ENCODE data around the gene STK24.

The STK24 gene

GRCh38 chr13:98443800-98444325 is 133.0 kb downstream of the STK24 start:
- H3K4me1 ChIP-seq (ENCODE audit: control insufficient read depth in 2 of 2, insufficient read depth in 1 of 2, low read depth in 1 of 2, low read length in 2 of 2): peaks cover 0 to 2% of the 10 kb centered on the region in 2 donors
- no peak overlapping the region for H4K91ac ChIP-seq (ENCODE audit: low read depth, low read length, poor library complexity)
- H3K36me3 ChIP-seq (replicated peaks in 1 of 2; ENCODE audit: control insufficient read depth in 2 of 2, insufficient read depth in 2 of 2, low read length in 2 of 2): peaks cover 43 to 88% of the 10 kb centered on the region in 2 donors
- peaks cover 2% of the 10 kb centered on the region for H3K79me1 ChIP-seq (ENCODE audit: low read depth, low read length)
- H3K27ac ChIP-seq (replicated peaks; ENCODE audit: low read length): no peak overlapping the region
- H3K9ac ChIP-seq (ENCODE audit: low read depth, low read length, poor library complexity): peak overlapping the region; percentile 36
- H3K4me3 ChIP-seq (ENCODE audit: low read length in 2 of 2): no peak overlapping the region
- DNase-seq (ENCODE audit: low spot score): no peak
- peak overlapping the region; percentile 67 for H3K23ac ChIP-seq (ENCODE audit: low read depth, low read length, poor library complexity)
- H3K27me3 ChIP-seq (ENCODE audit: control insufficient read depth in 3 of 3, insufficient read depth in 3 of 3, low read depth in 1 of 3, low read length in 3 of 3): no peaks in the 10 kb centered on the region
- no peaks in the 10 kb centered on the region for H3K9me3 ChIP-seq (replicated peaks in 1 of 2; ENCODE audit: control insufficient read depth in 2 of 2, insufficient read depth in 1 of 2, low read depth in 1 of 2, low read length in 2 of 2)
- H2BK120ac ChIP-seq (ENCODE audit: low read depth, low read length): no peak overlapping the region
- no peak overlapping the region for H2BK15ac ChIP-seq (ENCODE audit: low read length)
- peak overlapping the region; percentile 8 for H3K18ac ChIP-seq (ENCODE audit: low read length)
- WGBS, 2 donors (ENCODE audit: extremely low coverage in 2 of 2, insufficient read length in 2 of 2, insufficient replicate concordance in 1 of 2): no CpG with 5 or more reads among the region's 21 CpGs
- no peak overlapping the region for H2BK5ac ChIP-seq (ENCODE audit: low read length)
- no peak overlapping the region for H2AFZ ChIP-seq (ENCODE audit: low read length)
- H3K4me2 ChIP-seq (ENCODE audit: insufficient read depth, low read length, poor library complexity, severe bottlenecking): no peak overlapping the region
- H3K4ac ChIP-seq (ENCODE audit: low read length): no peak overlapping the region
- H4K8ac ChIP-seq (ENCODE audit: low read depth, low read length): no peak overlapping the region
- H2BK12ac ChIP-seq (ENCODE audit: low read length): no peak overlapping the region
- H2AK5ac ChIP-seq (ENCODE audit: low read depth, low read length): no peak overlapping the region
- H3K14ac ChIP-seq (ENCODE audit: low read length): no peak overlapping the region

- Histone ChIP-seq H4K91ac (ENCODE audit: low read depth, low read length, poor library complexity) (no peak overlapping the region), H3K4me1 (ENCODE audit: control insufficient read depth in 2 of 2, insufficient read depth in 1 of 2, low read depth in 1 of 2, low read length in 2 of 2) (peaks cover 0 to 2% of the 10 kb centered on the region in 2 donors), H3K4me3 (ENCODE audit: low read length in 2 of 2) (no peak overlapping the region), H2AFZ (ENCODE audit: low read length) (no peak overlapping the region), H3K4me2 (ENCODE audit: insufficient read depth, low read length, poor library complexity, severe bottlenecking) (no peak overlapping the region), H3K27ac (replicated peaks; ENCODE audit: low read length) (no peak overlapping the region), H3K18ac (ENCODE audit: low read length) (peak overlapping the region; percentile 16), H2BK15ac (ENCODE audit: low read length) (no peak overlapping the region), H3K9me3 (replicated peaks in 1 of 2; ENCODE audit: control insufficient read depth in 2 of 2, insufficient read depth in 1 of 2, low read depth in 1 of 2, low read length in 2 of 2) (no peaks in the 10 kb centered on the region), H3K4ac (ENCODE audit: low read length) (no peak overlapping the region), H4K8ac (ENCODE audit: low read depth, low read length) (no peak overlapping the region), H3K14ac (ENCODE audit: low read length) (no peak overlapping the region), H2BK5ac (ENCODE audit: low read length) (no peak overlapping the region), H3K79me1 (ENCODE audit: low read depth, low read length) (peaks cover 2% of the 10 kb centered on the region), H3K23ac (ENCODE audit: low read depth, low read length, poor library complexity) (peak overlapping the region; percentile 67), H3K9ac (ENCODE audit: low read depth, low read length, poor library complexity) (no peak overlapping the region), H2AK5ac (ENCODE audit: low read depth, low read length) (no peak overlapping the region), H3K36me3 (replicated peaks in 1 of 2; ENCODE audit: control insufficient read depth in 2 of 2, insufficient read depth in 2 of 2, low read length in 2 of 2) (peaks cover 43 to 88% of the 10 kb centered on the region in 2 donors), H2BK120ac (ENCODE audit: low read depth, low read length) (no peak overlapping the region), H2BK12ac (ENCODE audit: low read length) (no peak overlapping the region), H3K27me3 (ENCODE audit: control insufficient read depth in 3 of 3, insufficient read depth in 3 of 3, low read depth in 1 of 3, low read length in 3 of 3) (no peaks in the 10 kb centered on the region)
- no peak for DNase-seq (ENCODE audit: low spot score)
- WGBS, 2 donors (ENCODE audit: extremely low coverage in 2 of 2, insufficient read length in 2 of 2, insufficient replicate concordance in 1 of 2): no CpG with 5 or more reads among the region's 11 CpGs
Observed at GRCh38 chr13:98443329-98443728, 133.6 kb downstream of the STK24 start.

- no peak overlapping the region for H3K18ac ChIP-seq (ENCODE audit: low read length)
- H3K9ac ChIP-seq (ENCODE audit: low read depth, low read length, poor library complexity): no peak overlapping the region
- peaks cover 2% of the 10 kb centered on the region for H3K79me1 ChIP-seq (ENCODE audit: low read depth, low read length)
- H2AK5ac ChIP-seq (ENCODE audit: low read depth, low read length): no peak overlapping the region
- no peak for DNase-seq (ENCODE audit: low spot score)
- no peak overlapping the region for H3K27ac ChIP-seq (replicated peaks; ENCODE audit: low read length)
- H3K4me3 ChIP-seq (ENCODE audit: low read length in 2 of 2): no peak overlapping the region
- H3K4me2 ChIP-seq (ENCODE audit: insufficient read depth, low read length, poor library complexity, severe bottlenecking): no peak overlapping the region
- no peak overlapping the region for H2BK12ac ChIP-seq (ENCODE audit: low read length)
- no peaks in the 10 kb centered on the region for H3K27me3 ChIP-seq (ENCODE audit: control insufficient read depth in 3 of 3, insufficient read depth in 3 of 3, low read depth in 1 of 3, low read length in 3 of 3)
- H3K36me3 ChIP-seq (replicated peaks in 1 of 2; ENCODE audit: control insufficient read depth in 2 of 2, insufficient read depth in 2 of 2, low read length in 2 of 2): peaks cover 42 to 87% of the 10 kb centered on the region in 2 donors
- H3K14ac ChIP-seq (ENCODE audit: low read length): no peak overlapping the region
- H2BK5ac ChIP-seq (ENCODE audit: low read length): peak overlapping the region; percentile 40
- no CpG with 5 or more reads among the region's 27 CpGs for WGBS, 2 donors (ENCODE audit: extremely low coverage in 2 of 2, insufficient read length in 2 of 2, insufficient replicate concordance in 1 of 2)
- H2AFZ ChIP-seq (ENCODE audit: low read length): no peak overlapping the region
- H4K91ac ChIP-seq (ENCODE audit: low read depth, low read length, poor library complexity): no peak overlapping the region
- no peak overlapping the region for H2BK120ac ChIP-seq (ENCODE audit: low read depth, low read length)
- no peak overlapping the region for H2BK15ac ChIP-seq (ENCODE audit: low read length)
- H3K9me3 ChIP-seq (replicated peaks in 1 of 2; ENCODE audit: control insufficient read depth in 2 of 2, insufficient read depth in 1 of 2, low read depth in 1 of 2, low read length in 2 of 2): no peaks in the 10 kb centered on the region
- H3K4ac ChIP-seq (ENCODE audit: low read length): no peak overlapping the region
- H3K4me1 ChIP-seq (ENCODE audit: control insufficient read depth in 2 of 2, insufficient read depth in 1 of 2, low read depth in 1 of 2, low read length in 2 of 2): peaks cover 0 to 2% of the 10 kb centered on the region in 2 donors
- H4K8ac ChIP-seq (ENCODE audit: low read depth, low read length): no peak overlapping the region
- H3K23ac ChIP-seq (ENCODE audit: low read depth, low read length, poor library complexity): no peak overlapping the region
Observed at GRCh38 chr13:98442391-98443230, 134.3 kb downstream of the STK24 start.

- H2AFZ ChIP-seq (ENCODE audit: low read length): no peak overlapping the region
- no peak overlapping the region for H3K4me2 ChIP-seq (ENCODE audit: insufficient read depth, low read length, poor library complexity, severe bottlenecking)
- H3K36me3 ChIP-seq (replicated peaks in 1 of 2; ENCODE audit: control insufficient read depth in 2 of 2, insufficient read depth in 2 of 2, low read length in 2 of 2): peaks cover 37 to 86% of the 10 kb centered on the region in 2 donors
- no CpG with 5 or more reads among the region's 21 CpGs for WGBS, 2 donors (ENCODE audit: extremely low coverage in 2 of 2, insufficient read length in 2 of 2, insufficient replicate concordance in 1 of 2)
- H3K4me3 ChIP-seq (ENCODE audit: low read length in 2 of 2): no peak overlapping the region
- no peak overlapping the region for H4K8ac ChIP-seq (ENCODE audit: low read depth, low read length)
- no peak overlapping the region for H4K91ac ChIP-seq (ENCODE audit: low read depth, low read length, poor library complexity)
- H3K9me3 ChIP-seq (replicated peaks in 1 of 2; ENCODE audit: control insufficient read depth in 2 of 2, insufficient read depth in 1 of 2, low read depth in 1 of 2, low read length in 2 of 2): no peaks in the 10 kb centered on the region
- no peak overlapping the region for H3K23ac ChIP-seq (ENCODE audit: low read depth, low read length, poor library complexity)
- H3K27me3 ChIP-seq (ENCODE audit: control insufficient read depth in 3 of 3, insufficient read depth in 3 of 3, low read depth in 1 of 3, low read length in 3 of 3): no peaks in the 10 kb centered on the region
- H3K4me1 ChIP-seq (ENCODE audit: control insufficient read depth in 2 of 2, insufficient read depth in 1 of 2, low read depth in 1 of 2, low read length in 2 of 2): peaks cover 0 to 2% of the 10 kb centered on the region in 2 donors
- H2AK5ac ChIP-seq (ENCODE audit: low read depth, low read length): no peak overlapping the region
- no peak overlapping the region for H2BK12ac ChIP-seq (ENCODE audit: low read length)
- no peak overlapping the region for H2BK5ac ChIP-seq (ENCODE audit: low read length)
- H3K79me1 ChIP-seq (ENCODE audit: low read depth, low read length): peaks cover 2% of the 10 kb centered on the region
- DNase-seq (ENCODE audit: low spot score): no peak
- no peak overlapping the region for H3K4ac ChIP-seq (ENCODE audit: low read length)
- no peak overlapping the region for H3K27ac ChIP-seq (replicated peaks; ENCODE audit: low read length)
- H3K14ac ChIP-seq (ENCODE audit: low read length): no peak overlapping the region
- H2BK120ac ChIP-seq (ENCODE audit: low read depth, low read length): no peak overlapping the region
- H3K9ac ChIP-seq (ENCODE audit: low read depth, low read length, poor library complexity): no peak overlapping the region
- H3K18ac ChIP-seq (ENCODE audit: low read length): no peak overlapping the region
- H2BK15ac ChIP-seq (ENCODE audit: low read length): no peak overlapping the region
Observed at GRCh38 chr13:98441056-98441676, 135.7 kb downstream of the STK24 start.

Measured in neuronal stem cell (in vitro differentiated cells).